Right renal cortex interstitium (tissue), 3 donors: ENCODE measurements around the gene TKTL1. TPM values are rescaled to one million over a fixed set of nuclear protein-coding genes. Genes with fewer than 3 reads are reported as not detected.

Source experiments
- DNase-seq, 3 donors: peaks; one replicate each; pipeline ENCODE4 v3.0.0-alpha.2; 2013; ENCODE audit warnings: low read depth in 3 of 3, low spot score in 2 of 3
- polyA plus RNA-seq, 3 donors: library from polyadenylated mRNA; unstranded; fragments of 120-200 nt; gene quantifications; one replicate each; pipeline ENCODE4 v1.2.1, GENCODE V29; 2013; ENCODE audit not compliant: insufficient read length in 3 of 3

TKTL1 gene
- polyA plus RNA-seq, 3 donors = 0.28 to 0.76 (median 0.45) TPM

GRCh38 chrX:154373340-154374306 lies 78.0 kb downstream of the TKTL1 start:
- no peak for DNase-seq

GRCh38 chrX:154374313-154375155 lies 78.9 kb downstream of the TKTL1 start, which contains the start of gene FLNA:
Gene FLNA, minus strand, starts transcription at chrX:154374634. Its CDS starts 3,389 bp downstream, at chrX:154371245.
- DNase-seq = no peak

- no peak for DNase-seq
Observed at GRCh38 chrX:154375156-154375504, 79.5 kb downstream of the TKTL1 start.

GRCh38 chrX:154376774-154377173 lies 81.2 kb downstream of the TKTL1 start:
- no peak for DNase-seq

- DNase-seq = no peak
Observed at GRCh38 chrX:154378059-154378798, 82.6 kb downstream of the TKTL1 start.

GRCh38 chrX:154378799-154379568 lies 83.4 kb downstream of the TKTL1 start, which contains the start of gene EMD:
Gene EMD, plus strand, starts transcription at chrX:154379295. Its CDS starts 190 bp downstream, at chrX:154379485.
- peak in 2 of 3 donors; percentile 87 to 88 for DNase-seq

GRCh38 chrX:154379569-154379951 lies 84.0 kb downstream of the TKTL1 start:
- no peak for DNase-seq

Other genes starting within 250 kb of the TKTL1 start
- 10 to 100 TPM; 23.6 to 27.9 (median 27.4) TPM for gene MECP2, start 198.1 kb upstream of the TKTL1 start, polyA plus RNA-seq
- gene OPN1LW, start 151.6 kb upstream of the TKTL1 start, polyA plus RNA-seq = not detected
- gene OPN1MW, start 113.2 kb upstream of the TKTL1 start, polyA plus RNA-seq = not detected
- gene OPN1MW2, start 76.0 kb upstream of the TKTL1 start, polyA plus RNA-seq = not detected
- gene OPN1MW3, start 38.2 kb upstream of the TKTL1 start, polyA plus RNA-seq = not detected
- not detected for gene TEX28, start 671 bp upstream of the TKTL1 start, polyA plus RNA-seq
- gene FLNA, start 78.8 kb downstream of the TKTL1 start, polyA plus RNA-seq = 100 to 1,000 TPM; 393 to 423 (median 399) TPM
- gene EMD, start 83.5 kb downstream of the TKTL1 start, polyA plus RNA-seq = 10 to 100 TPM; 64.7 to 67.6 (median 66.3) TPM
- 1,000 to 10,000 TPM; 2,793 to 3,161 (median 3,142) TPM for gene RPL10, start 102.6 kb downstream of the TKTL1 start, polyA plus RNA-seq
- gene DNASE1L1, start 113.5 kb downstream of the TKTL1 start, polyA plus RNA-seq = 10 to 100 TPM; 11.3 to 14.0 (median 11.4) TPM
- gene TAFAZZIN, start 115.7 kb downstream of the TKTL1 start, polyA plus RNA-seq = 10 to 100 TPM; 26.1 to 30.1 (median 28.7) TPM
- gene ATP6AP1, start 132.9 kb downstream of the TKTL1 start, polyA plus RNA-seq = 100 to 1,000 TPM; 136 to 162 (median 151) TPM
- 100 to 1,000 TPM; 106 to 109 (median 107) TPM for gene GDI1, start 141.4 kb downstream of the TKTL1 start, polyA plus RNA-seq
- gene FAM50A, start 148.3 kb downstream of the TKTL1 start, polyA plus RNA-seq = 10 to 100 TPM; 51.3 to 58.1 (median 55.9) TPM
- 10 to 100 TPM; 33.5 to 40.7 (median 38.1) TPM for gene PLXNA3, start 162.5 kb downstream of the TKTL1 start, polyA plus RNA-seq
- gene LAGE3, start 183.5 kb downstream of the TKTL1 start, polyA plus RNA-seq = 10 to 100 TPM in 2 of 3 donors, 1 to 10 TPM in 1; 9.7 to 12.0 (median 10.8) TPM
- gene UBL4A, start 190.8 kb downstream of the TKTL1 start, polyA plus RNA-seq = 10 to 100 TPM; 25.6 to 29.3 (median 28.1) TPM
- gene SLC10A3, start 194.8 kb downstream of the TKTL1 start, polyA plus RNA-seq = 10 to 100 TPM; 15.9 to 18.3 (median 15.9) TPM
- gene FAM3A, start 220.4 kb downstream of the TKTL1 start, polyA plus RNA-seq = 10 to 100 TPM; 24.3 to 29.3 (median 28.0) TPM